ENCODE data around the gene ALDOB. TPM values are rescaled to one million over a fixed set of nuclear protein-coding genes. Genes with fewer than 3 reads are reported as not detected.

Gene ALDOB
- total and polyA plus RNA-seq, 2 donors, result 1.2 TPM; not detected in 1

- Histone ChIP-seq H3K4me1 (ENCODE audit: insufficient read depth) (no peaks in the 10 kb centered on the region), H3K27ac (ENCODE audit: low read depth) (no peak overlapping the region), H3K36me3 (ENCODE audit: insufficient read depth) (no peaks in the 10 kb centered on the region), H3K4me3 (ENCODE audit: low read depth, low read length) (no peak overlapping the region)
- DNase-seq (ENCODE audit: extremely low spot score), result no peak
- 90% methylated on average over 7 of the region's 7 CpGs for WGBS
Observed at GRCh38 chr9:101429736-101430135, 5.8 kb downstream of the ALDOB start.

- no peaks in the 10 kb centered on the region for H3K36me3 ChIP-seq (ENCODE audit: insufficient read depth)
- WGBS, result 78% methylated on average over 3 of the region's 3 CpGs
- no peaks in the 10 kb centered on the region for H3K4me1 ChIP-seq (ENCODE audit: insufficient read depth)
- no peak overlapping the region for H3K4me3 ChIP-seq (ENCODE audit: low read depth, low read length)
- no peak for DNase-seq (ENCODE audit: extremely low spot score)
- H3K27ac ChIP-seq (ENCODE audit: low read depth), result no peak overlapping the region
Observed at GRCh38 chr9:101428909-101429308, 6.7 kb downstream of the ALDOB start.

- Histone ChIP-seq H3K36me3 (ENCODE audit: insufficient read depth) (no peaks in the 10 kb centered on the region), H3K4me1 (ENCODE audit: insufficient read depth) (no peaks in the 10 kb centered on the region), H3K27ac (ENCODE audit: low read depth) (no peak overlapping the region), H3K4me3 (ENCODE audit: low read depth, low read length) (no peak overlapping the region)
- WGBS, result 88% methylated on average over 3 of the region's 3 CpGs
- DNase-seq (ENCODE audit: extremely low spot score), result no peak
Observed at GRCh38 chr9:101427957-101428655, 7.5 kb downstream of the ALDOB start.

- H3K36me3 ChIP-seq (ENCODE audit: insufficient read depth), result no peaks in the 10 kb centered on the region
- H3K4me3 ChIP-seq (ENCODE audit: low read depth, low read length), result no peak overlapping the region
- no peak overlapping the region for H3K27ac ChIP-seq (ENCODE audit: low read depth)
- H3K4me1 ChIP-seq (ENCODE audit: insufficient read depth), result no peaks in the 10 kb centered on the region
- DNase-seq (ENCODE audit: extremely low spot score), result no peak
- WGBS, result 90% methylated on average over 8 of the region's 8 CpGs
Observed at GRCh38 chr9:101427358-101427757, 8.2 kb downstream of the ALDOB start.

GRCh38 chr9:101421653-101422065 lies 13.9 kb downstream of the ALDOB start:
- Histone ChIP-seq H3K27ac (ENCODE audit: low read depth) (no peak overlapping the region), H3K36me3 (ENCODE audit: insufficient read depth) (no peaks in the 10 kb centered on the region), H3K4me3 (ENCODE audit: low read depth, low read length) (no peak overlapping the region), H3K4me1 (ENCODE audit: insufficient read depth) (no peaks in the 10 kb centered on the region)
- 91% methylated on average over 5 of the region's 5 CpGs for WGBS
- DNase-seq (ENCODE audit: extremely low spot score), result no peak

GRCh38 chr9:101419863-101420262 lies 15.7 kb downstream of the ALDOB start:
- no peak for DNase-seq (ENCODE audit: extremely low spot score)
- Histone ChIP-seq H3K27ac (ENCODE audit: low read depth) (no peak overlapping the region), H3K4me1 (ENCODE audit: insufficient read depth) (no peaks in the 10 kb centered on the region), H3K4me3 (ENCODE audit: low read depth, low read length) (no peak overlapping the region), H3K36me3 (ENCODE audit: insufficient read depth) (no peaks in the 10 kb centered on the region)
- WGBS, result 81% methylated on average over 2 of the region's 2 CpGs

GRCh38 chr9:101418518-101419430 lies 16.8 kb downstream of the ALDOB start:
- 76% methylated on average over 7 of the region's 7 CpGs for WGBS
- H3K36me3 ChIP-seq (ENCODE audit: insufficient read depth), result no peaks in the 10 kb centered on the region
- no peak for DNase-seq (ENCODE audit: extremely low spot score)
- H3K4me1 ChIP-seq (ENCODE audit: insufficient read depth), result no peaks in the 10 kb centered on the region
- H3K4me3 ChIP-seq (ENCODE audit: low read depth, low read length), result no peak overlapping the region
- H3K27ac ChIP-seq (ENCODE audit: low read depth), result no peak overlapping the region

GRCh38 chr9:101417977-101418376 lies 17.6 kb downstream of the ALDOB start:
- DNase-seq (ENCODE audit: extremely low spot score), result no peak
- H3K36me3 ChIP-seq (ENCODE audit: insufficient read depth), result no peaks in the 10 kb centered on the region

GRCh38 chr9:101417389-101417788 lies 18.2 kb downstream of the ALDOB start:
- DNase-seq (ENCODE audit: extremely low spot score), result no peak
- H3K27ac ChIP-seq (ENCODE audit: low read depth), result no peak overlapping the region
- H3K36me3 ChIP-seq (ENCODE audit: insufficient read depth), result no peaks in the 10 kb centered on the region
- H3K4me3 ChIP-seq (ENCODE audit: low read depth, low read length), result no peak overlapping the region
- H3K4me1 ChIP-seq (ENCODE audit: insufficient read depth), result no peaks in the 10 kb centered on the region

More at GRCh38 chr9:101417977-101418376, 17.6 kb downstream of the ALDOB start:
- Histone ChIP-seq H3K27ac (ENCODE audit: low read depth) (no peak overlapping the region), H3K4me3 (ENCODE audit: low read depth, low read length) (no peak overlapping the region), H3K4me1 (ENCODE audit: insufficient read depth) (no peaks in the 10 kb centered on the region)

- no peak for DNase-seq (ENCODE audit: extremely low spot score)
- Histone ChIP-seq H3K27ac (ENCODE audit: low read depth) (no peak overlapping the region), H3K36me3 (ENCODE audit: insufficient read depth) (no peaks in the 10 kb centered on the region), H3K4me3 (ENCODE audit: low read depth, low read length) (no peak overlapping the region), H3K4me1 (ENCODE audit: insufficient read depth) (no peaks in the 10 kb centered on the region)
Observed at GRCh38 chr9:101415578-101415977, 20.0 kb downstream of the ALDOB start.

GRCh38 chr9:101414839-101415238 lies 20.7 kb downstream of the ALDOB start:
- no peaks in the 10 kb centered on the region for H3K36me3 ChIP-seq (ENCODE audit: insufficient read depth)
- H3K27ac ChIP-seq (ENCODE audit: low read depth), result no peak overlapping the region
- no peaks in the 10 kb centered on the region for H3K4me1 ChIP-seq (ENCODE audit: insufficient read depth)
- DNase-seq (ENCODE audit: extremely low spot score), result no peak
- H3K4me3 ChIP-seq (ENCODE audit: low read depth, low read length), result no peak overlapping the region

- no peak overlapping the region for H3K4me3 ChIP-seq (ENCODE audit: low read depth, low read length)
- H3K36me3 ChIP-seq (ENCODE audit: insufficient read depth), result peaks cover 16% of the 10 kb centered on the region
- 98% methylated on average over 4 of the region's 4 CpGs for WGBS
Observed at GRCh38 chr9:101409079-101409477, 26.5 kb downstream of the ALDOB start.

GRCh38 chr9:101408374-101409078 lies 27.0 kb downstream of the ALDOB start:
- H3K27ac ChIP-seq (ENCODE audit: low read depth), result no peak overlapping the region
- WGBS, result 98% methylated on average over 5 of the region's 5 CpGs
- H3K4me1 ChIP-seq (ENCODE audit: insufficient read depth), result no peaks in the 10 kb centered on the region
- peaks cover 18% of the 10 kb centered on the region for H3K36me3 ChIP-seq (ENCODE audit: insufficient read depth)
- H3K4me3 ChIP-seq (ENCODE audit: low read depth, low read length), result no peak overlapping the region
- DNase-seq (ENCODE audit: extremely low spot score), result no peak

More at GRCh38 chr9:101409079-101409477, 26.5 kb downstream of the ALDOB start:
- Histone ChIP-seq H3K27ac (ENCODE audit: low read depth) (no peak overlapping the region), H3K4me1 (ENCODE audit: insufficient read depth) (no peaks in the 10 kb centered on the region)
- DNase-seq (ENCODE audit: extremely low spot score), result no peak

Measured in urinary bladder (tissue), 4 donors.